ENCODE results near the gene PIGT.

Gene PIGT

GRCh38 chr20:45402946-45403345 lies 13.0 kb upstream of the PIGT start:
- DNase-seq: no peak

- DNase-seq: no peak
These were observed 11.5 kb upstream of the PIGT start for GRCh38 chr20:45404438-45404837.

- no peak for DNase-seq
These were observed 10.2 kb upstream of the PIGT start for GRCh38 chr20:45405571-45406259.

GRCh38 chr20:45406260-45407066 lies 9.5 kb upstream of the PIGT start:
- peak; percentile 23 for DNase-seq

- DNase-seq: no peak
These were observed 8.7 kb upstream of the PIGT start for GRCh38 chr20:45407067-45407745.

- no peak for DNase-seq
These were observed 7.9 kb upstream of the PIGT start, which contains the start of gene DBNDD2 for GRCh38 chr20:45407783-45408645. TSS of gene DBNDD2 (plus strand) at chr20:45408289. CDS start at chr20:45408468, 179 bp downstream.

- DNase-seq: no peak
These were observed 7.2 kb upstream of the PIGT start for GRCh38 chr20:45408646-45409213.

- DNase-seq: no peak
These were observed 6.2 kb upstream of the PIGT start for GRCh38 chr20:45409521-45410272.

GRCh38 chr20:45410887-45411286 lies 5.1 kb upstream of the PIGT start:
- no peak for DNase-seq

- no peak for DNase-seq
These were observed 3.3 kb upstream of the PIGT start for GRCh38 chr20:45412653-45413052.

GRCh38 chr20:45413479-45413878 lies 2.5 kb upstream of the PIGT start:
- no peak for DNase-seq

GRCh38 chr20:45416917-45417316 lies 976 bp downstream of the PIGT start:
- no peak for DNase-seq

- peak; percentile 27 for DNase-seq
These were observed 3.5 kb downstream of the PIGT start for GRCh38 chr20:45419188-45420091.

GRCh38 chr20:45420125-45420524 lies 4.2 kb downstream of the PIGT start:
- DNase-seq: no peak

- DNase-seq: no peak
These were observed 7.8 kb downstream of the PIGT start for GRCh38 chr20:45423700-45424099.

GRCh38 chr20:45425561-45425960 lies 9.6 kb downstream of the PIGT start:
- no peak for DNase-seq

- DNase-seq: no peak
These were observed 10.5 kb downstream of the PIGT start for GRCh38 chr20:45426320-45427016.

- DNase-seq: no peak
These were observed 11.6 kb downstream of the PIGT start for GRCh38 chr20:45427236-45428149.

- no peak for DNase-seq
These were observed 13.7 kb downstream of the PIGT start for GRCh38 chr20:45429618-45430017.
